ENCODE measurements around the gene INSYN2B. TPM values are rescaled to one million over a fixed set of nuclear protein-coding genes. Genes with fewer than 3 reads are reported as not detected.

INSYN2B gene
- total and polyA plus RNA-seq, 2 experiments from 2014 or later: 1.5 TPM; not detected in 1

GRCh38 chr5:169875091-169875728 is 105.1 kb downstream of the INSYN2B start:
- H3K36me3 ChIP-seq (replicated peaks; ENCODE audit: insufficient read depth, low read depth): no peaks in the 10 kb centered on the region
- H3K27me3 ChIP-seq: no peaks in the 10 kb centered on the region
- H3K9me3 ChIP-seq (ENCODE audit: low read depth): no peaks in the 10 kb centered on the region
- peaks cover 3% of the 10 kb centered on the region for H3K4me1 ChIP-seq (ENCODE audit: insufficient read depth)
- H3K27ac ChIP-seq: peak overlapping the region; percentile 15
- H3K4me2 ChIP-seq: no peak overlapping the region
- DNase-seq (ENCODE audit: low spot score): peak; percentile 9
- H3K4me3 ChIP-seq: no peak overlapping the region
- TF ChIP-seq, protein P1, sequence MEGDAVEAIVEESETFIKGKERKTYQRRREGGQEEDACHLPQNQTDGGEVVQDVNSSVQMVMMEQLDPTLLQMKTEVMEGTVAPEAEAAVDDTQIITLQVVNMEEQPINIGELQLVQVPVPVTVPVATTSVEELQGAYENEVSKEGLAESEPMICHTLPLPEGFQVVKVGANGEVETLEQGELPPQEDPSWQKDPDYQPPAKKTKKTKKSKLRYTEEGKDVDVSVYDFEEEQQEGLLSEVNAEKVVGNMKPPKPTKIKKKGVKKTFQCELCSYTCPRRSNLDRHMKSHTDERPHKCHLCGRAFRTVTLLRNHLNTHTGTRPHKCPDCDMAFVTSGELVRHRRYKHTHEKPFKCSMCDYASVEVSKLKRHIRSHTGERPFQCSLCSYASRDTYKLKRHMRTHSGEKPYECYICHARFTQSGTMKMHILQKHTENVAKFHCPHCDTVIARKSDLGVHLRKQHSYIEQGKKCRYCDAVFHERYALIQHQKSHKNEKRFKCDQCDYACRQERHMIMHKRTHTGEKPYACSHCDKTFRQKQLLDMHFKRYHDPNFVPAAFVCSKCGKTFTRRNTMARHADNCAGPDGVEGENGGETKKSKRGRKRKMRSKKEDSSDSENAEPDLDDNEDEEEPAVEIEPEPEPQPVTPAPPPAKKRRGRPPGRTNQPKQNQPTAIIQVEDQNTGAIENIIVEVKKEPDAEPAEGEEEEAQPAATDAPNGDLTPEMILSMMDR (IDR thresholded peaks at IDR 0.05; ENCODE audit: poor library complexity): no peak
- TF ChIP-seq EZH2phosphoT487 (IDR thresholded peaks at IDR 0.05; ENCODE audit: low read depth, severe bottlenecking, unreplicated experiment) (no peak), EZH2 (IDR thresholded peaks at IDR 0.05; ENCODE audit: borderline replicate concordance) (no peak)
- no peaks in the 10 kb centered on the region for H3K9me2 ChIP-seq (replicated peaks; ENCODE audit: insufficient read depth)
- 85% methylated on average over 8 of the region's 8 CpGs for WGBS (ENCODE audit: low lambda C conversion rate, missing lambda C conversion rate)
- H2AFZ ChIP-seq: no peak overlapping the region
- H3K79me2 ChIP-seq: no peaks in the 10 kb centered on the region
- H4K20me1 ChIP-seq (ENCODE audit: insufficient read depth, poor library complexity, severe bottlenecking): no peaks in the 10 kb centered on the region

DNA sequence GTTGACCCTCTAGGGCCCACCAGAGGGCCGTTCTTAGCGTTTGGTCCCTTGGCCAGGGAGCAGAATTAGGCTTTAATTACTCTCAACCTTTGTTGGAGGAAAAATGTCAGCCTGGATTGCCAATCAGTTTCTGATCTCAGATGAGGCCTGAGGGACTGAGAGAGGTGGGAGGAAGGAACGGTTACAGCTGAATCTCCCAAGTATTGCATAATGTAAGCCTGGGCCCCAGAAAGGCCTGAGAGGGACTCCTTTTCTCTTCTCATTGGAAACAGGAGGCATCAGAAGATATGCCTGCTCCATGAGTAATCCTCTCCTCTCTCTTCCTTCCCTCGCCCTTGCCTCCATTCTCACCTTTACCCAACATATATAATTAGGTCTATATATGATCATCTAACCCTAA is 105.7 kb downstream of the INSYN2B start:
- TF ChIP-seq EZH2phosphoT487 (IDR thresholded peaks at IDR 0.05; ENCODE audit: low read depth, severe bottlenecking, unreplicated experiment) (no peak), EZH2 (IDR thresholded peaks at IDR 0.05; ENCODE audit: borderline replicate concordance) (no peak)
- TF ChIP-seq, protein P1 (IDR thresholded peaks at IDR 0.05; ENCODE audit: poor library complexity): no peak
- H3K27me3 ChIP-seq: no peaks in the 10 kb centered on the region
- no peak overlapping the region for H3K27ac ChIP-seq
- H3K4me2 ChIP-seq: no peak overlapping the region
- H2AFZ ChIP-seq: no peak overlapping the region
- H3K4me3 ChIP-seq: no peak overlapping the region
- H3K9me3 ChIP-seq (ENCODE audit: low read depth): no peaks in the 10 kb centered on the region
- DNase-seq (ENCODE audit: low spot score): peak; percentile 8
- H3K4me1 ChIP-seq (ENCODE audit: insufficient read depth): peaks cover 3% of the 10 kb centered on the region
- H3K9me2 ChIP-seq (replicated peaks; ENCODE audit: insufficient read depth): no peaks in the 10 kb centered on the region
- H3K79me2 ChIP-seq: no peaks in the 10 kb centered on the region
- 77% methylated on average over 4 of the region's 4 CpGs for WGBS (ENCODE audit: low lambda C conversion rate, missing lambda C conversion rate)
- no peaks in the 10 kb centered on the region for H4K20me1 ChIP-seq (ENCODE audit: insufficient read depth, poor library complexity, severe bottlenecking)
- no peaks in the 10 kb centered on the region for H3K36me3 ChIP-seq (replicated peaks; ENCODE audit: insufficient read depth, low read depth)

- H4K20me1 ChIP-seq (ENCODE audit: insufficient read depth, poor library complexity, severe bottlenecking): no peaks in the 10 kb centered on the region
- 83% methylated on average over 5 of the region's 5 CpGs for WGBS (ENCODE audit: low lambda C conversion rate, missing lambda C conversion rate)
- no peaks in the 10 kb centered on the region for H3K36me3 ChIP-seq (replicated peaks; ENCODE audit: insufficient read depth, low read depth)
- DNase-seq (ENCODE audit: low spot score): no peak
- H3K79me2 ChIP-seq: no peaks in the 10 kb centered on the region
- no peak overlapping the region for H2AFZ ChIP-seq
- no peak overlapping the region for H3K4me2 ChIP-seq
- H3K4me3 ChIP-seq: no peak overlapping the region
- no peaks in the 10 kb centered on the region for H3K9me3 ChIP-seq (ENCODE audit: low read depth)
- H3K9me2 ChIP-seq (replicated peaks; ENCODE audit: insufficient read depth): no peaks in the 10 kb centered on the region
- peaks cover 3% of the 10 kb centered on the region for H3K4me1 ChIP-seq (ENCODE audit: insufficient read depth)
- H3K27me3 ChIP-seq: no peaks in the 10 kb centered on the region
- no peak for TF ChIP-seq EZH2phosphoT487 (IDR thresholded peaks at IDR 0.05; ENCODE audit: low read depth, severe bottlenecking, unreplicated experiment)
- no peak overlapping the region for H3K27ac ChIP-seq
These were observed 106.7 kb downstream of the INSYN2B start for GRCh38 chr5:169873642-169874041.

- Histone ChIP-seq H3K27me3 (no peaks in the 10 kb centered on the region), H3K9me2 (replicated peaks; ENCODE audit: insufficient read depth) (no peaks in the 10 kb centered on the region), H2AFZ (no peak overlapping the region), H3K9me3 (ENCODE audit: low read depth) (no peaks in the 10 kb centered on the region), H3K4me3 (no peak overlapping the region), H4K20me1 (ENCODE audit: insufficient read depth, poor library complexity, severe bottlenecking) (no peaks in the 10 kb centered on the region), H3K36me3 (replicated peaks; ENCODE audit: insufficient read depth, low read depth) (no peaks in the 10 kb centered on the region), H3K79me2 (no peaks in the 10 kb centered on the region), H3K4me1 (ENCODE audit: insufficient read depth) (peaks cover 3% of the 10 kb centered on the region), H3K4me2 (no peak overlapping the region), H3K27ac (no peak overlapping the region)
- 88% methylated on average over 5 of the region's 5 CpGs for WGBS (ENCODE audit: low lambda C conversion rate, missing lambda C conversion rate)
- no peak for DNase-seq (ENCODE audit: low spot score)
- TF ChIP-seq EZH2 (IDR thresholded peaks at IDR 0.05; ENCODE audit: borderline replicate concordance): no peak
- TF ChIP-seq, protein P1 (IDR thresholded peaks at IDR 0.05; ENCODE audit: poor library complexity): no peak
These were observed 108.3 kb downstream of the INSYN2B start for GRCh38 chr5:169871826-169872490.

Data from hepatocyte (in vitro differentiated cells).